ENCODE measurements around the gene ABCA3.

ABCA3 gene

GRCh38 chr16:2285731-2286191 is 54.8 kb downstream of the ABCA3 start:
- TF ChIP-seq YY1 (IDR thresholded peaks at IDR 0.05; ENCODE audit: low read depth) = no peak
- TF ChIP-seq CREB1 (IDR thresholded peaks at IDR 0.05; ENCODE audit: low read depth) = no peak
- TF ChIP-seq EP300 (IDR thresholded peaks at IDR 0.05; ENCODE audit: borderline replicate concordance) = no peak
- TF ChIP-seq ZBTB7A (IDR thresholded peaks at IDR 0.05; ENCODE audit: low read depth) = no peak
- TF ChIP-seq USF1 (IDR thresholded peaks at IDR 0.05) = no peak
- TF ChIP-seq FOXM1 (IDR thresholded peaks at IDR 0.05; ENCODE audit: borderline replicate concordance, low read depth) = no peak
- TF ChIP-seq CEBPB (IDR thresholded peaks at IDR 0.05) = no peak
- TF ChIP-seq TEAD4 (IDR thresholded peaks at IDR 0.05) = no peak
- TF ChIP-seq EGR1 (IDR thresholded peaks at IDR 0.05) = no peak
- no peak for TF ChIP-seq NFIC (IDR thresholded peaks at IDR 0.05)
- TF ChIP-seq RAD21 (IDR thresholded peaks at IDR 0.05; ENCODE audit: low read depth) = no peak
- TF ChIP-seq REST (IDR thresholded peaks at IDR 0.05; ENCODE audit: low read depth) = no peak
- no peak for TF ChIP-seq TAF1 (IDR thresholded peaks at IDR 0.05; ENCODE audit: low read depth)
- TF ChIP-seq MAX (IDR thresholded peaks at IDR 0.05) = no peak
- no peak for TF ChIP-seq TCF12 (IDR thresholded peaks at IDR 0.05; ENCODE audit: low read depth)

GRCh38 chr16:2284797-2285576 is 55.5 kb downstream of the ABCA3 start:
- TF ChIP-seq TAF1 (IDR thresholded peaks at IDR 0.05; ENCODE audit: low read depth) = no peak
- TF ChIP-seq YY1 (IDR thresholded peaks at IDR 0.05; ENCODE audit: low read depth) = no peak
- no peak for TF ChIP-seq REST (IDR thresholded peaks at IDR 0.05; ENCODE audit: low read depth)
- no peak for TF ChIP-seq NFIC (IDR thresholded peaks at IDR 0.05)
- no peak for TF ChIP-seq FOXM1 (IDR thresholded peaks at IDR 0.05; ENCODE audit: borderline replicate concordance, low read depth)
- TF ChIP-seq CEBPB (IDR thresholded peaks at IDR 0.05) = no peak
- no peak for TF ChIP-seq ZBTB7A (IDR thresholded peaks at IDR 0.05; ENCODE audit: low read depth)
- TF ChIP-seq TEAD4 (IDR thresholded peaks at IDR 0.05) = no peak
- TF ChIP-seq TCF12 (IDR thresholded peaks at IDR 0.05; ENCODE audit: low read depth) = no peak
- TF ChIP-seq EP300 (IDR thresholded peaks at IDR 0.05; ENCODE audit: borderline replicate concordance) = no peak
- TF ChIP-seq USF1 (IDR thresholded peaks at IDR 0.05) = no peak
- no peak for TF ChIP-seq CREB1 (IDR thresholded peaks at IDR 0.05; ENCODE audit: low read depth)
- no peak for TF ChIP-seq MAX (IDR thresholded peaks at IDR 0.05)
- TF ChIP-seq EGR1 (IDR thresholded peaks at IDR 0.05) = no peak
- TF ChIP-seq RAD21 (IDR thresholded peaks at IDR 0.05; ENCODE audit: low read depth) = no peak

- TF ChIP-seq EP300 (IDR thresholded peaks at IDR 0.05; ENCODE audit: borderline replicate concordance) (no peak), ZBTB7A (IDR thresholded peaks at IDR 0.05; ENCODE audit: low read depth) (no peak), NFIC (IDR thresholded peaks at IDR 0.05) (no peak), YY1 (IDR thresholded peaks at IDR 0.05; ENCODE audit: low read depth) (no peak), MAX (IDR thresholded peaks at IDR 0.05) (no peak), EGR1 (IDR thresholded peaks at IDR 0.05) (no peak), REST (IDR thresholded peaks at IDR 0.05; ENCODE audit: low read depth) (no peak), CREB1 (IDR thresholded peaks at IDR 0.05; ENCODE audit: low read depth) (no peak), RAD21 (IDR thresholded peaks at IDR 0.05; ENCODE audit: low read depth) (no peak), TAF1 (IDR thresholded peaks at IDR 0.05; ENCODE audit: low read depth) (no peak), TCF12 (IDR thresholded peaks at IDR 0.05; ENCODE audit: low read depth) (no peak), CEBPB (IDR thresholded peaks at IDR 0.05) (no peak), TEAD4 (IDR thresholded peaks at IDR 0.05) (no peak), USF1 (IDR thresholded peaks at IDR 0.05) (no peak), FOXM1 (IDR thresholded peaks at IDR 0.05; ENCODE audit: borderline replicate concordance, low read depth) (no peak)
Measured at GRCh38 chr16:2284001-2284770, 56.3 kb downstream of the ABCA3 start.

All from Ishikawa (cell line).